ENCODE measurements around the gene CDX2.

DNA sequence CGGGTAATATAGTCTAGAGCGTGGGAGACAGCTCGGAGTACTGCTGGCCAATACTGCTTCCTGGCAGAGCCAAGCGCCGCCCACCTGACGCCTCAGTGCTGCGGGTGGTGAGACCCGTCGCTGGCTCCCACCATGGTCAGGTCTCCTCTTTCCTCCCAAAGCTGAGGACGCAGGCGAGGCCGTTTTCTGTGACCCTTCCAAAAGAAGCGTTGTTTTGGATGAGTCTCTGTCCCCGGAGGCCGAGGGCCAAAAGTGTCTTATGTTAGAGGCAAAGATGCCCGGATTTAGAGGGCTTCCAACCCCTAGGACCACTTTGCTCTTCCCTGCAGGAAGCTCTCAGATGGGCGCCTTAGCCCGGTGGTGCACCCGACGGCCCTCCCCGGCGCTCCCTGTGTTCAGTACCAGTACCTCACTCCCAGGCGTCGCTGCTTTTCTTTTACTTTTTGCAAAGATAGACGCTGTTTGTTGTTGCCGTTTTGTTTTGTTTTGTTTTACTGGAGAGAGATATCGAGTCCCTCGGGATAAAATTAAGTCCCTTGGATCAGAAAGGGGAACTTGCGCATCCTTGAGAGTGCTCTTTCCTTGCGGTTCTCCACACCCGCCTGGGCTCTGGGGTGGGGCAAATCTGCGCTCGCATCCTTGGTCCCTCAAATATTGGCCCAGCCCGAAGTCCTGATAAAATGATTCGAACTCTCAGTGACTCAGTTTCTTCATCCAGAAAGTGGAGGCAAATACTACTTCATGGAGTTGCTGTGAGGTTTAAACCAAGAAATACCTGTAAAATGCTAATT, 42.3 kb downstream of the CDX2 start:
- TF ChIP-seq, protein P1, sequence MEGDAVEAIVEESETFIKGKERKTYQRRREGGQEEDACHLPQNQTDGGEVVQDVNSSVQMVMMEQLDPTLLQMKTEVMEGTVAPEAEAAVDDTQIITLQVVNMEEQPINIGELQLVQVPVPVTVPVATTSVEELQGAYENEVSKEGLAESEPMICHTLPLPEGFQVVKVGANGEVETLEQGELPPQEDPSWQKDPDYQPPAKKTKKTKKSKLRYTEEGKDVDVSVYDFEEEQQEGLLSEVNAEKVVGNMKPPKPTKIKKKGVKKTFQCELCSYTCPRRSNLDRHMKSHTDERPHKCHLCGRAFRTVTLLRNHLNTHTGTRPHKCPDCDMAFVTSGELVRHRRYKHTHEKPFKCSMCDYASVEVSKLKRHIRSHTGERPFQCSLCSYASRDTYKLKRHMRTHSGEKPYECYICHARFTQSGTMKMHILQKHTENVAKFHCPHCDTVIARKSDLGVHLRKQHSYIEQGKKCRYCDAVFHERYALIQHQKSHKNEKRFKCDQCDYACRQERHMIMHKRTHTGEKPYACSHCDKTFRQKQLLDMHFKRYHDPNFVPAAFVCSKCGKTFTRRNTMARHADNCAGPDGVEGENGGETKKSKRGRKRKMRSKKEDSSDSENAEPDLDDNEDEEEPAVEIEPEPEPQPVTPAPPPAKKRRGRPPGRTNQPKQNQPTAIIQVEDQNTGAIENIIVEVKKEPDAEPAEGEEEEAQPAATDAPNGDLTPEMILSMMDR (IDR thresholded peaks at IDR 0.05; ENCODE audit: low read depth, low read length) = no peak
- TF ChIP-seq EZH2phosphoT487 (IDR thresholded peaks at IDR 0.05; ENCODE audit: low read depth) = no peak

Data from OCI-LY3 (cell line).